Pancreas (tissue), 10 donors: ENCODE data around the gene TGM5. TPM values are rescaled to one million over a fixed set of nuclear protein-coding genes. Genes with fewer than 3 reads are reported as not detected.

Experiments used
- ATAC-seq, 4 donors: fragments of 200-7000 bp; cut with Tn5 transposase; one replicate each; pipeline versions ENCODE4 v1.8.0 to v1.9.1; 2020; ENCODE audit warnings: mild to moderate bottlenecking in 4 of 4, moderate library complexity in 4 of 4
- DNase-seq, 6 donors: peaks; one replicate each; pipeline ENCODE4 v3.0.0-alpha.2; 2020
- FAIRE-seq: peaks from 2 replicates; lab custom pipeline; 2012; peaks lifted over from hg19 to GRCh38; lab: Jason Lieb, UNC
- H3K27ac ChIP-seq, 4 donors: fragments of 200-600 bp; sonication (generic); 1 replicate in 3 of 4; 2 replicates in 1 of 4; pipeline versions ENCODE4 v1.5.0 to v1.8.0; 2020
- H3K27me3 ChIP-seq, 4 donors: fragments of 200-600 bp; one replicate each; pipeline ENCODE4 v1.8.0; 2021
- H3K36me3 ChIP-seq, 3 donors: fragments of 200-600 bp; sonication (generic) in 1 of 3; one replicate each; pipeline versions ENCODE4 v1.5.0 to v1.8.0; 2020 to 2021
- H3K4me1 ChIP-seq, 3 donors: fragments of 200-600 bp; one replicate each; pipeline ENCODE4 v1.8.0; 2021
- H3K4me3 ChIP-seq, 4 donors: fragments of 200-600 bp; sonication (generic) in 2 of 4; one replicate each; pipeline versions ENCODE4 v1.5.0 to v1.8.0; 2020 to 2021
- H3K9me3 ChIP-seq, 4 donors: fragments of 200-600 bp; one replicate each; pipeline ENCODE4 v1.8.0; 2021
- WGBS, 2 donors: extraction: QIAGEN DNeasy Blood & Tissue Kit; methylation state at CpG; one replicate each; pipeline ENCODE4 v1.1.7; 2013; 5-methylcytosine and 5-hydroxymethylcytosine counted together
- intact Hi-C, 3 donors: fragments of 100-400 bp; cut with DNase I; formaldehyde crosslinking; loops; one replicate each; pipeline versions ENCODE4 v1.11.1 to v1.14.2; 2022
- polyA plus RNA-seq, 2 donors: library from polyadenylated mRNA; stranded (reverse); fragments of 200-250 nt; gene quantifications; one replicate each; pipeline ENCODE4 v1.2.3, GENCODE V29; 2013
- total RNA-seq, 6 donors: library from RNA; stranded (reverse); fragmentation: NEBNext Ultra II Directional in 4 of 6; extraction: Animal tissue kit (Norgen Biotek cat#: 25700) in 4 of 6; gene quantifications; one replicate each; pipeline versions ENCODE4 v1.2.1 to v1.2.4, GENCODE V29; 2021 to 2023
- TF ChIP-seq, protein P1 (sequence below), 4 donors: fragments of 200-600 bp; sonication (generic) in 3 of 4; IDR thresholded peaks; one replicate each; pipeline versions ENCODE4 v1.5.0 to v1.8.0; 2021; ENCODE audit warnings: antibody characterized with exemption in 4 of 4
- donor health status: healthy with polysubstance abuse.
- donor health status: DM: no; HTN: no; CAD: no; lungs with moderate emphysema.
- donor health status: DM: no; HTN: no; CAD: no.
- donor health status: control.
- donor health status: control.
- donor health status: Bipolar disorder and iron deficiency.
- donor health status: DM: yes; HTN: yes; CAD: no.
- donor health status: DM: no; HTN: no; CAD: no.
- donor health status: DM: no; HTN: no; CAD: no.
- donor health status: DM: yes; HTN: yes; CAD: no.

TGM5 gene
- total and polyA plus RNA-seq, 8 donors: not detected

DNA sequence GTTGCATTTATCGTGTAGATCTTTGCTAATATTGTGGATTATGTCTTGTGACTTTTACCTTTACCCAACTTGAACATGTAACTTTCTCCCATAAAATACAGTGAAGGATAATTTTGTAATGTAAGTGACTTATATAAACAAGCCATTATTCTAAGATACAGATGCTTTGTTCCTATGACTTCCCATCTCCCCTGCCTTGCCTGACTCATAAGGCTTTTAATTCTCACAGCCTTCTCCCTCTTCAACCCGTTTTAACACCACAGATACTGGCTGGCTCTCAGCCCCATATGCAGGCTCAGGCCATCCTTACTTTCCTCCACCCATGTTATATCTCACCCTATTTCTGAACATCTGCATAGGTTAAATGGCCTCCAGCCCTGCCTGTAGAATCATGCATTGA, 77.4 kb downstream of the TGM5 start:
- FAIRE-seq: no peak
- peaks cover 11 to 45% (median 21%) of the 10 kb centered on the region in 3 donors for H3K36me3 ChIP-seq

GRCh38 chr15:43187544-43188155, 79.1 kb downstream of the TGM5 start:
- no peak overlapping the region for H3K4me3 ChIP-seq
- H3K36me3 ChIP-seq: peaks cover 9 to 35% (median 17%) of the 10 kb centered on the region in 3 donors
- H3K9me3 ChIP-seq: no peaks in the 10 kb centered on the region
- H3K27me3 ChIP-seq: no peaks in the 10 kb centered on the region
- TF ChIP-seq, protein P1, sequence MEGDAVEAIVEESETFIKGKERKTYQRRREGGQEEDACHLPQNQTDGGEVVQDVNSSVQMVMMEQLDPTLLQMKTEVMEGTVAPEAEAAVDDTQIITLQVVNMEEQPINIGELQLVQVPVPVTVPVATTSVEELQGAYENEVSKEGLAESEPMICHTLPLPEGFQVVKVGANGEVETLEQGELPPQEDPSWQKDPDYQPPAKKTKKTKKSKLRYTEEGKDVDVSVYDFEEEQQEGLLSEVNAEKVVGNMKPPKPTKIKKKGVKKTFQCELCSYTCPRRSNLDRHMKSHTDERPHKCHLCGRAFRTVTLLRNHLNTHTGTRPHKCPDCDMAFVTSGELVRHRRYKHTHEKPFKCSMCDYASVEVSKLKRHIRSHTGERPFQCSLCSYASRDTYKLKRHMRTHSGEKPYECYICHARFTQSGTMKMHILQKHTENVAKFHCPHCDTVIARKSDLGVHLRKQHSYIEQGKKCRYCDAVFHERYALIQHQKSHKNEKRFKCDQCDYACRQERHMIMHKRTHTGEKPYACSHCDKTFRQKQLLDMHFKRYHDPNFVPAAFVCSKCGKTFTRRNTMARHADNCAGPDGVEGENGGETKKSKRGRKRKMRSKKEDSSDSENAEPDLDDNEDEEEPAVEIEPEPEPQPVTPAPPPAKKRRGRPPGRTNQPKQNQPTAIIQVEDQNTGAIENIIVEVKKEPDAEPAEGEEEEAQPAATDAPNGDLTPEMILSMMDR (IDR thresholded peaks at IDR 0.05): peak in 2 of 4 donors; percentile 26 to 35
- FAIRE-seq: peak; percentile 82
- no peak for ATAC-seq
- no peak overlapping the region for H3K27ac ChIP-seq
- H3K4me1 ChIP-seq: peaks cover 0 to 15% (median 11%) of the 10 kb centered on the region in 3 donors
- intact Hi-C loops: no loop called here
- 64 to 76% methylated on average over 2 of the region's 2 CpGs for WGBS, 2 donors
- no peak for DNase-seq

More for the DNA sequence above, 77.4 kb downstream of the TGM5 start:
- intact Hi-C loops: no loop called here
- H3K4me1 ChIP-seq: peaks cover 0 to 15% (median 11%) of the 10 kb centered on the region in 3 donors
- DNase-seq: no peak
- ATAC-seq: no peak
- no peak overlapping the region for H3K4me3 ChIP-seq
- H3K9me3 ChIP-seq: no peaks in the 10 kb centered on the region
- H3K27ac ChIP-seq: no peak overlapping the region
- TF ChIP-seq, protein P1 (IDR thresholded peaks at IDR 0.05): no peak
- H3K27me3 ChIP-seq: no peaks in the 10 kb centered on the region
- 85 to 88% methylated on average over 2 of the region's 2 CpGs for WGBS, 2 donors

DNA sequence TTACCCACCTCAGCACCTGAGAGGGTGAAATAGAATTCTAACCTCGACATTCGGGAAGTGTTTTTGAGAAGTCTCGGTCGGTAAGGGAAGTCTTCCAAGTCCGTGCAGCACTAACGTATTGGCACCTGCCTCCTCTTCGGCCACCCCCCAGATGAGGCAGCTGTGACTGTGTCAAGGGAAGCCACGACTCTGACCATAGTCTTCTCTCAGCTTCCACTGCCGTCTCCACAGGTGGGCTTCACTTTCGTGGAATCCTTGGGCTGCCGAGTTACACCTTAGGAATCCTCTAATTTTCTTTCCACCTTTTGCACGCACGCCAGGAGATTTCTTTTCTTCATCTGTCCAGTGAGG, 80.8 kb downstream of the TGM5 start:
- no peak for FAIRE-seq
- peaks cover 0 to 23% (median 6%) of the 10 kb centered on the region in 3 donors for H3K36me3 ChIP-seq
- intact Hi-C loops: no loop called here
- 1 to 2% methylated on average over 13 of the region's 13 CpGs for WGBS, 2 donors
- H3K4me1 ChIP-seq: peaks cover 0 to 15% (median 11%) of the 10 kb centered on the region in 3 donors
- TF ChIP-seq, protein P1 (IDR thresholded peaks at IDR 0.05): no peak
- H3K9me3 ChIP-seq: no peaks in the 10 kb centered on the region
- peak overlapping the region; percentile 66 to 89 (median 78) for H3K27ac ChIP-seq
- ATAC-seq: peak; percentile 14 to 38 (median 28)
- peak in 2 of 6 donors; percentile 26 to 31 for DNase-seq
- peak overlapping the region; percentile 49 to 79 (median 70) for H3K4me3 ChIP-seq
- H3K27me3 ChIP-seq: no peaks in the 10 kb centered on the region

- WGBS, 2 donors: 0% methylated on average over 69 of the region's 69 CpGs
- Histone ChIP-seq H3K27me3 (no peaks in the 10 kb centered on the region), H3K27ac (peak within 1 kb of the TSS; percentile 66 to 89 (median 78)), H3K9me3 (no peaks in the 10 kb centered on the region), H3K4me1 (peaks cover 0 to 15% (median 11%) of the 10 kb centered on the region in 3 donors), H3K4me3 (peak within 1 kb of the TSS; percentile 49 to 79 (median 70)), H3K36me3 (peaks cover 0 to 17% (median under 1%) of the 10 kb centered on the region in 3 donors)
- TF ChIP-seq, protein P1 (IDR thresholded peaks at IDR 0.05): no peak
- peak; percentile 98 to 99 (median 98) for ATAC-seq
- intact Hi-C loops: no loop called here
- no peak for FAIRE-seq
- peak; percentile 96 to 99 (median 97) for DNase-seq
These were observed 81.3 kb downstream of the TGM5 start, which contains the start of gene CCNDBP1 for GRCh38 chr15:43185157-43186002. Gene CCNDBP1 (plus strand): TSS chr15:43185403. CDS start chr15:43185499, 96 bp downstream.
